ENCODE data around the gene NID2.

DNA sequence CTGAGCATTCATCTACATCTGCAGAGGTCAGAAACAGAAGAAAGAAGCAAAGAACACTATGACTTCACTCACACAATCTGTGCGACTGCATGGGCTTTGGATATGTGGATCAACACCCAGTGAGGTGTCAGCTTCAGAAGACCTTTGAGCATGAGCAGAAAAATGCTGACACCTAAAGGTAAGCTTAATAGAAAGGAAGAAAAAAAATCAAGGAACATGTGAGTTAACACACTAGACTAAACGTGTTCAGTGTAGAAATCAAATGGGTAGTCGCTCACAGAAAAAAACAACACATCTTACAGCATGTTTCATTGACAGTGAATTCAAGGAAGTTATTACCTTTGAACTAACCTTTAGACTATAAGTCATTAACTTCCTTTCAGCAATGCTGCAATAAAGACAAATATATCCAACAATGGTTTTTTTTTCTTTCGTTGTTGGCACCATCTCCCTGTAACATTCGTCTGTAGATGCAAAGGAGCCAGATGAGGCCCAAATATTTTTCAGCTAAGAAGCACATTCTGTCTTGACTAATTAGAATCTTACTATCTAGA is 48.6 kb downstream of the NID2 start:
- no peak for TF ChIP-seq EZH2 (IDR thresholded peaks at IDR 0.05; ENCODE audit: borderline replicate concordance, insufficient read depth, low read depth, low read length, poor library complexity, severe bottlenecking)
- TF ChIP-seq CTCF (IDR thresholded peaks at IDR 0.05): no peak

All from B cell (primary cell).